ENCODE measurements around the gene ATOSB.
"Not testable (repeated sequence)": the region's sequence is repeated elsewhere in the genome, so short reads cannot be mapped to it uniquely, and the experiment has no call there.

ATOSB gene

DNA sequence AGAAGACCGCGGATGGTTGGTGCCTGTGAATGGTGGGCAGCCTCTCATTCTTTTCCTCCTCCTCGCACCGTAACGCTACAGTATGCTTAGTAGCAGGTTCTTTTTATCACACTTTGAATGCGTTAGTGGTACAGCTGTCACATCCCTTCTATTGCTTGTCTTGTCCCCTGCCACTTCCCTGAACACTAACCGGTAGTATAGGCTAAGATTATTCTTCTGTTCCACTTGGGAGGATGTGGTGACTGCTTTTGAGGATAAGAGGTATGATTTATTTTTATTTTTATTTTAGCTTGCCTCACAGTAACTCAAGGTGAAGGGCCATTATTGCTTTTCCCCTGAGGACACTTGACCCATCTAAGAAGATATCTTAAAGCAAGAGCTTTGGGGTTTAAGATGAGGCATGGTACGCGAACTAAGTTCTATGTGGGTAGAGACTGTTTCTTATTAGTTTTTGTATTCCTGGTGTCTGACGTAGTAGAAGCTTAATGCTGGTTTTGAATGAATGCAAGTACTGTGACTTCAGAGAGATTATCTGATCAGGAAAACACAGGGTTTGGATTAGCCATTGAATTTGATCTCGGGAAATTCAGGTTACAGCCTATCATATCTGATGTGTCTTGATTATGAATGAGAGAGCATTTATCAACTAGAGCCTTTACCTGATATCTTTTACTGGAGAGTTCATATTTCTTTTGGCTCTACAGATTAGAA, 47.1 kb upstream of the ATOSB start:
- Histone ChIP-seq H3K4me1 (ENCODE audit: insufficient read depth, low read length, severe bottlenecking) (no peaks in the 10 kb centered on the region), H3K27me3 (ENCODE audit: insufficient read depth, low read length) (no peaks in the 10 kb centered on the region), H3K9me3 (ENCODE audit: low read length) (no peaks in the 10 kb centered on the region), H3K27ac (ENCODE audit: low read depth, low read length, poor library complexity, severe bottlenecking) (no peak overlapping the region), H3K79me2 (ENCODE audit: insufficient read depth, low read length) (no peaks in the 10 kb centered on the region), H2AFZ (ENCODE audit: low read length) (no peak overlapping the region), H3F3A (ENCODE audit: insufficient read depth, low read length) (no peaks in the 10 kb centered on the region), H3K4me2 (ENCODE audit: low read length) (no peak overlapping the region), H3K36me3 (ENCODE audit: insufficient read depth, low read length) (no peaks in the 10 kb centered on the region), H3K9ac (ENCODE audit: low read length) (no peak overlapping the region), H4K20me1 (ENCODE audit: insufficient read depth, low read length) (no peaks in the 10 kb centered on the region), H3K4me3 (ENCODE audit: low read depth, low read length, poor library complexity, severe bottlenecking) (no peak overlapping the region), H3K9me2 (ENCODE audit: low read depth, low read length) (no peaks in the 10 kb centered on the region)
- TF ChIP-seq EZH2 (IDR thresholded peaks at IDR 0.05; ENCODE audit: borderline replicate concordance, low read length), result no peak

DNA sequence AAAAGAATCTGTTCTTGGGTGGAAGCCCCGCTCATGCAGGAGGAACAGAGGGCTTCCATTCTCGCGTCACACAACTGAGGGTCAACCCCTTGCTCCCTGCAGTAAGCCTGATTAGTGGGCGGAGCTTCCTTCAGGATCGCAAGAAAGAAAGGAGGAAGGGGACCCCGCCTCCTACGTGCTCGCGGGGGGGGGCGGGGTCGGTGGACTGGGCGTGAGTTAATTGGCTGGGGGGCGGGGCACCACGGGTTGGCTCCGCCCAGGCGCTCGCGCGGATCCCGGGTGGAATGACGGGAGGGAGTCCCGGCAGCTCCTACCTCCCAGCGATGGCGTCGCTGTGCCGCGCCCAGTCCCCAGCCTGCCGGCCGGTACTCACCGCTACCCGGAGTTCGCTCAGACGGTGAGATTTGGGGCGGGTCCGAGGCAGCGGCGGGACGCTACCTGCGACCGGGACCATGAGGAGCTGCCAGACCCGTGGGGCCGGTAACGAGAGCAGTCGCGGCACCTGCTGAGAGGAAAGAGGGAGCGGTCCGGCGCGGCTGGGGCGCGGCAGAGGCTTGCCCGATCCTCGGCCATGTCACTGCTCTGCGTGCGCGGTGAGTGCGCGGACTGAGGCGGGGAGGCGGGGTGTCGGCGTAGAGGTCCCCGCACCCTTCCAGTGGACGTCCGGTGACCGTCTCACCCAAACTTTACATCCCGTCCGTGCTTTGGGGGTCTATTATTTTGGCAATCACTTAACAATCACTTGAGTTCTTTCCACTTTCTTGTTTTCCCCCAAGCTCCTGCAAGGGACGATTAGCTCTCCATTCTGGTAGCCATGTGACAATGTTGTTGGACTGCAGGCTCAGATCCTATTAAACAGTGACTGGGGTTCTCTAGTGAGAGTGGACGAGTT, 46.3 kb upstream of the ATOSB start, which contains the start of gene UNC13B:
TSS of gene UNC13B (plus strand) at position 297 of the 892 bp plus-strand sequence. CDS start at position 572, 275 bp downstream.
- Histone ChIP-seq H3K36me3 (ENCODE audit: insufficient read depth, low read length) (no peaks in the 10 kb centered on the region), H3K79me2 (ENCODE audit: insufficient read depth, low read length) (no peaks in the 10 kb centered on the region), H3K4me1 (ENCODE audit: insufficient read depth, low read length, severe bottlenecking) (no peaks in the 10 kb centered on the region), H3F3A (ENCODE audit: insufficient read depth, low read length) (no peaks in the 10 kb centered on the region), H3K27me3 (ENCODE audit: insufficient read depth, low read length) (no peaks in the 10 kb centered on the region), H3K9me3 (ENCODE audit: low read length) (no peaks in the 10 kb centered on the region), H3K27ac (ENCODE audit: low read depth, low read length, poor library complexity, severe bottlenecking) (no peak within 1 kb of the TSS), H3K4me2 (ENCODE audit: low read length) (no peak within 1 kb of the TSS), H4K20me1 (ENCODE audit: insufficient read depth, low read length) (no peaks in the 10 kb centered on the region), H3K4me3 (ENCODE audit: low read depth, low read length, poor library complexity, severe bottlenecking) (no peak within 1 kb of the TSS), H3K9me2 (ENCODE audit: low read depth, low read length) (no peaks in the 10 kb centered on the region), H2AFZ (ENCODE audit: low read length) (no peak within 1 kb of the TSS), H3K9ac (ENCODE audit: low read length) (no peak within 1 kb of the TSS)
- TF ChIP-seq, protein P1, sequence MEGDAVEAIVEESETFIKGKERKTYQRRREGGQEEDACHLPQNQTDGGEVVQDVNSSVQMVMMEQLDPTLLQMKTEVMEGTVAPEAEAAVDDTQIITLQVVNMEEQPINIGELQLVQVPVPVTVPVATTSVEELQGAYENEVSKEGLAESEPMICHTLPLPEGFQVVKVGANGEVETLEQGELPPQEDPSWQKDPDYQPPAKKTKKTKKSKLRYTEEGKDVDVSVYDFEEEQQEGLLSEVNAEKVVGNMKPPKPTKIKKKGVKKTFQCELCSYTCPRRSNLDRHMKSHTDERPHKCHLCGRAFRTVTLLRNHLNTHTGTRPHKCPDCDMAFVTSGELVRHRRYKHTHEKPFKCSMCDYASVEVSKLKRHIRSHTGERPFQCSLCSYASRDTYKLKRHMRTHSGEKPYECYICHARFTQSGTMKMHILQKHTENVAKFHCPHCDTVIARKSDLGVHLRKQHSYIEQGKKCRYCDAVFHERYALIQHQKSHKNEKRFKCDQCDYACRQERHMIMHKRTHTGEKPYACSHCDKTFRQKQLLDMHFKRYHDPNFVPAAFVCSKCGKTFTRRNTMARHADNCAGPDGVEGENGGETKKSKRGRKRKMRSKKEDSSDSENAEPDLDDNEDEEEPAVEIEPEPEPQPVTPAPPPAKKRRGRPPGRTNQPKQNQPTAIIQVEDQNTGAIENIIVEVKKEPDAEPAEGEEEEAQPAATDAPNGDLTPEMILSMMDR (IDR thresholded peaks at IDR 0.05; ENCODE audit: low read length), result no peak
- TF ChIP-seq EZH2 (IDR thresholded peaks at IDR 0.05; ENCODE audit: borderline replicate concordance, low read length), result no peak

DNA sequence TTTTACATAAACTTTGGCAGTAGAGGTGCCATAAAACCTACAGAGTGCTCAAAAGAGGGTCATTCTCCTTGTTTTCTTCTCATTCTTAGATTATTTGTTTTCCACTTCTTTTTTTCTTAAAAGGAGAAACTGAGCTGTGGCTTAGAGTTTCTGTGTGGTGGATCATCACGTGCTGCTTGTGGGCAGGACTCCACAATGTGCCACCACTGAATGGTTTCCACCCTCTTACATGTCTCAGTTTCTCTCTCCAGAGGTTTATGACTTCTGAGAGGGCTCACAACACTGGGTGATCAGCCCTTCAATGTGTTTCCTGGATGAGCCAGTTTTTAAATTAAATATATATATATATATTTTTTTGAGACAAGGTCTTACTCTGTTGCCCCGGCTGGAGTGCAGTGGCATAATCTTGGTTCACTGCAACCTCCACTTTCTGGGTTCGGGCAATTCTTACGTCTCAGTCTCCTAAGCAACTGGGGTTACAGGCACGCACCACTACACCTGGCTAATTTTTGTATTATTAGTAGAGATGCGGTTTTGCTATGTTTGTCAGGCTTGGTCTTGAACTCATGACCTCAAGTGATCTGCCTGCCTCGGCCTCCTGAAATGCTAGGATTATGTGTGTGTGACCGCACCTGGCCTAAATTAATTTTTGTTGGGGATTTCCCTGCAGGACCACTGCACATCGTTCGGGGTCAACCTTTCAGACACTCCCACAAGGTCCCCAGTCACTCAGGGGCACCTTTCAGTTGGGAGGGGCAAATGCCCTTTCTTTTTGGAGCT, 43.0 kb upstream of the ATOSB start:
- H3F3A ChIP-seq (ENCODE audit: insufficient read depth, low read length), result no peaks in the 10 kb centered on the region
- no peak overlapping the region for H3K4me3 ChIP-seq (ENCODE audit: low read depth, low read length, poor library complexity, severe bottlenecking)
- no peak overlapping the region for H3K27ac ChIP-seq (ENCODE audit: low read depth, low read length, poor library complexity, severe bottlenecking)
- H3K27me3 ChIP-seq (ENCODE audit: insufficient read depth, low read length), result no peaks in the 10 kb centered on the region
- no peak overlapping the region for H3K9ac ChIP-seq (ENCODE audit: low read length)
- H3K36me3 ChIP-seq (ENCODE audit: insufficient read depth, low read length), result no peaks in the 10 kb centered on the region
- TF ChIP-seq, protein P1 (IDR thresholded peaks at IDR 0.05; ENCODE audit: low read length), result no peak
- no peak for TF ChIP-seq EZH2 (IDR thresholded peaks at IDR 0.05; ENCODE audit: borderline replicate concordance, low read length)
- H3K4me1 ChIP-seq (ENCODE audit: insufficient read depth, low read length, severe bottlenecking), result no peaks in the 10 kb centered on the region
- no peaks in the 10 kb centered on the region for H3K9me2 ChIP-seq (ENCODE audit: low read depth, low read length)
- no peaks in the 10 kb centered on the region for H4K20me1 ChIP-seq (ENCODE audit: insufficient read depth, low read length)
- H3K9me3 ChIP-seq (ENCODE audit: low read length), result no peaks in the 10 kb centered on the region
- H3K4me2 ChIP-seq (ENCODE audit: low read length), result no peak overlapping the region
- no peak overlapping the region for H2AFZ ChIP-seq (ENCODE audit: low read length)
- H3K79me2 ChIP-seq (ENCODE audit: insufficient read depth, low read length), result no peaks in the 10 kb centered on the region

DNA sequence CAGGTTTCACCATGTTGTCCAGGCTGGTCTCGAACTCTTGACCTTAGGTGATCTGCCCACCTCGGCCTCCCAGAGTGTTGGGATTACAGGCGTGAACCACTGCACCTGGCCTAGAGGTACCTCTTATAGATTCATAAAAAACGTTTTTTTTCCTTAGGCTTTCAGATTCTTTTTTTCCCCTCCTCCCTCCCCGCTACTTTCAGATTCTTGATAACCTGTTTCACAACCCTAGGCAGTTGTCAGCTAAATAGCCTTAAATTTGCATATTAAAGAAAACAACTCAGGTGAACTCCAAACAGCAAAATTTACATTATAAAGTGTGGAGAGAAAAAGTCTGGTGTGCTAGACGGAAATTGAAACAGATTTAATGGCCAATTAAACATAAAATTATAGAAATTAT, 42.2 kb upstream of the ATOSB start:
- not testable (repeated sequence) for H3K4me1 ChIP-seq (ENCODE audit: insufficient read depth, low read length, severe bottlenecking); H3K4me3 ChIP-seq (ENCODE audit: low read depth, low read length, poor library complexity, severe bottlenecking); H4K20me1 ChIP-seq (ENCODE audit: insufficient read depth, low read length); H3K79me2 ChIP-seq (ENCODE audit: insufficient read depth, low read length); H3F3A ChIP-seq (ENCODE audit: insufficient read depth, low read length); H3K27me3 ChIP-seq (ENCODE audit: insufficient read depth, low read length); H3K9ac ChIP-seq (ENCODE audit: low read length); H2AFZ ChIP-seq (ENCODE audit: low read length); H3K9me3 ChIP-seq (ENCODE audit: low read length); H3K36me3 ChIP-seq (ENCODE audit: insufficient read depth, low read length); H3K4me2 ChIP-seq (ENCODE audit: low read length); H3K9me2 ChIP-seq (ENCODE audit: low read depth, low read length); H3K27ac ChIP-seq (ENCODE audit: low read depth, low read length, poor library complexity, severe bottlenecking)

Measured in OCI-LY1 (cell line).